ENCODE measurements around the gene GGCT.
A peak's percentile ranks its signal among the peaks of the same experiment; 100 is the strongest.
"Not testable (repeated sequence)": the region's sequence is repeated elsewhere in the genome, so short reads cannot be mapped to it uniquely, and the experiment has no call there.

Gene GGCT

GRCh38 chr7:30514776-30515175 is 10.1 kb upstream of the GGCT start:
- DNase-seq = no peak

- DNase-seq = no peak
These were observed 9.5 kb upstream of the GGCT start for GRCh38 chr7:30514177-30514576.

GRCh38 chr7:30513762-30514161 is 9.1 kb upstream of the GGCT start:
- DNase-seq = no peak

- no peak for DNase-seq
These were observed 7.5 kb upstream of the GGCT start for GRCh38 chr7:30511973-30512662.

- DNase-seq = no peak
These were observed 6.9 kb upstream of the GGCT start for GRCh38 chr7:30511494-30511893.

- DNase-seq = peak; percentile 47
These were observed 5.8 kb upstream of the GGCT start for GRCh38 chr7:30510124-30511075.

GRCh38 chr7:30509171-30509857 is 4.7 kb upstream of the GGCT start:
- not testable (repeated sequence) for DNase-seq

GRCh38 chr7:30507346-30507900 is 2.8 kb upstream of the GGCT start:
- not testable (repeated sequence) for DNase-seq

GRCh38 chr7:30505174-30505697 is 607 bp upstream of the GGCT start:
- DNase-seq = no peak

GRCh38 chr7:30503274-30504212 is 1.1 kb downstream of the GGCT start:
- DNase-seq = no peak

- no peak for DNase-seq
These were observed 2.0 kb downstream of the GGCT start for GRCh38 chr7:30502470-30503251.

- DNase-seq = no peak
These were observed 3.4 kb downstream of the GGCT start for GRCh38 chr7:30501264-30501663.

- no peak for DNase-seq
These were observed 11.4 kb downstream of the GGCT start for GRCh38 chr7:30493228-30493627.

- DNase-seq = no peak
These were observed 13.2 kb downstream of the GGCT start for GRCh38 chr7:30491417-30491816.

GRCh38 chr7:30487371-30487770 is 17.3 kb downstream of the GGCT start:
- DNase-seq = no peak

GRCh38 chr7:30485667-30486066 is 19.0 kb downstream of the GGCT start:
- no peak for DNase-seq

GRCh38 chr7:30481416-30481815 is 23.2 kb downstream of the GGCT start:
- DNase-seq = not testable (repeated sequence)

GRCh38 chr7:30479202-30480120 is 25.2 kb downstream of the GGCT start:
- DNase-seq = peak; percentile 58

- DNase-seq = peak; percentile 81
These were observed 26.1 kb downstream of the GGCT start, which contains the start of gene NOD1 for GRCh38 chr7:30478349-30479201. TSS of gene NOD1 (minus strand) at chr7:30478784. CDS start at chr7:30456921, 21,863 bp downstream.

Measured in activated CD4-positive, alpha-beta T cell treated with anti-CD3 and anti-CD28 coated beads, Interleukin-2, Interleukin-6, amounts not matched to agents 100 ng/mL and 50 ng/mL, durations not matched to agents 16 hours and 8 hours (primary cell).